LNCAP (cell line): ENCODE measurements around the gene PDE1C.

ENCODE experiments used
- CTCF ChIP-seq: fragments of 450-650 bp; IDR thresholded peaks from 2 replicates; pipeline ENCODE4 v1.5.1; 2017; ENCODE audit warnings: mild to moderate bottlenecking

The PDE1C gene

GRCh38 chr7:31954500-31954899 lies 115.7 kb downstream of the PDE1C start:
- no peak for TF ChIP-seq CTCF

GRCh38 chr7:31953432-31953831 lies 116.8 kb downstream of the PDE1C start:
- TF ChIP-seq CTCF: no peak

- TF ChIP-seq CTCF: no peak
Observed at GRCh38 chr7:31950091-31950755, 120.0 kb downstream of the PDE1C start.

- no peak for TF ChIP-seq CTCF
Observed at GRCh38 chr7:31948029-31948428, 122.2 kb downstream of the PDE1C start.

GRCh38 chr7:31940167-31940566 lies 130.0 kb downstream of the PDE1C start:
- no peak for TF ChIP-seq CTCF

- no peak for TF ChIP-seq CTCF
Observed at GRCh38 chr7:31939076-31939475, 131.1 kb downstream of the PDE1C start.

- TF ChIP-seq CTCF: no peak
Observed at GRCh38 chr7:31938650-31939049, 131.6 kb downstream of the PDE1C start.

GRCh38 chr7:31937982-31938381 lies 132.2 kb downstream of the PDE1C start:
- no peak for TF ChIP-seq CTCF
